K562 (cell line): ENCODE measurements around the gene STK36. TPM values are rescaled to one million over a fixed set of nuclear protein-coding genes. Genes with fewer than 3 reads are reported as not detected.

Source experiments
- ATAC-seq: fragments of 200-7000 bp; cut with Tn5 transposase; 3 replicates; pipeline ENCODE4 v1.9.1; 2020; ENCODE audit warnings: moderate library complexity
- BruUV-seq: library from RNA; stranded (reverse); fragments of 400-500 nt; replicated peaks from 2 replicates; lab custom pipeline; 2021; lab: Mats Ljungman, UMichigan
- CTCF ChIA-PET: fragments of 300-600 bp; formaldehyde crosslinking; extraction: SDS; loops from one replicate; lab custom pipeline; 2021; ENCODE audit warnings: low intra/inter-chr PET ratio; lab: Yijun Ruan, JAX
- POLR2A ChIA-PET: fragments of 300-600, 350-650 bp; sonication (Branson Sonifier 250); formaldehyde crosslinking; extraction: SDS; loops from one replicate; lab custom pipeline; 2021; ENCODE audit warnings: antibody characterized with exemption, inconsistent platforms; lab: Yijun Ruan, JAX
- DNase-seq, 4 experiments: peaks; one replicate each; pipeline versions ENCODE4 v3.0.0 to v3.0.0-alpha.2; 2011 to 2018; ENCODE audit warnings: low spot score in 3 of 4, mixed read lengths in 3 of 4; ENCODE audit errors: extremely low read depth in 1 of 4
- FAIRE-seq: peaks from 2 replicates; lab custom pipeline; 2011; peaks lifted over from hg19 to GRCh38; lab: Jason Lieb, UNC
- H2AFZ ChIP-seq: 2 replicates; pipeline ENCODE4 v1.6.0; 2011; ENCODE audit warnings: low read depth, low read length, control low read depth, inconsistent platforms
- H3K27ac ChIP-seq: fragments of 200-600 bp; 3 replicates; pipeline ENCODE4 v1.8.0; 2011; ENCODE audit warnings: low read depth, mild to moderate bottlenecking, control low read depth, inconsistent platforms, low read length, moderate library complexity, mixed read lengths; ENCODE audit errors: extremely low read depth
- H3K27me3 ChIP-seq, 2 experiments: fragments of 300-600 bp in 1 of 2; 2 replicates in 1 of 2; 3 replicates in 1 of 2; pipeline versions ENCODE4 v1.6.0 to v1.8.0; 2011; ENCODE audit warnings: inconsistent platforms in 2 of 2, low read length in 2 of 2, mild to moderate bottlenecking in 1 of 2, mixed read lengths in 1 of 2, moderate library complexity in 1 of 2; ENCODE audit not compliant: control insufficient read depth in 2 of 2, insufficient read depth in 2 of 2
- H3K36me3 ChIP-seq: fragments of 300-600 bp; 3 replicates; pipeline ENCODE4 v1.8.0; 2011; ENCODE audit warnings: mild to moderate bottlenecking, low read length, inconsistent platforms; ENCODE audit not compliant: control insufficient read depth, insufficient read depth
- H3K4me1 ChIP-seq, 2 experiments: fragments of 200-600 bp in 1 of 2; replicated peaks in 1 of 2; 2 replicates in 1 of 2; 3 replicates in 1 of 2; pipeline versions ENCODE4 v1.5.1 to v1.8.0; 2011; ENCODE audit warnings: inconsistent platforms in 2 of 2, low read length in 2 of 2, mild to moderate bottlenecking in 1 of 2, mixed read lengths in 1 of 2, moderate library complexity in 1 of 2; ENCODE audit not compliant: control insufficient read depth in 2 of 2, insufficient read depth in 2 of 2
- H3K4me2 ChIP-seq: 2 replicates; pipeline ENCODE4 v1.6.1; 2011; ENCODE audit warnings: low read length, control low read depth, inconsistent platforms, mixed read lengths; ENCODE audit not compliant: insufficient read depth
- H3K4me3 ChIP-seq: fragments of 200-600 bp; sonication (generic), shearing (Covaris generic); 2 replicates; pipeline ENCODE4 v1.5.1; 2016; ENCODE audit warnings: control low read depth, inconsistent platforms
- H3K79me2 ChIP-seq: fragments of 200-600 bp; 3 replicates; pipeline ENCODE4 v1.8.0; 2011; ENCODE audit warnings: low read length, inconsistent platforms; ENCODE audit not compliant: control insufficient read depth, insufficient read depth
- H3K9ac ChIP-seq, 2 experiments: 2 replicates each; pipeline versions ENCODE4 v1.6.0 to v1.6.1; 2011; ENCODE audit warnings: low read depth in 2 of 2, low read length in 2 of 2, control low read depth in 1 of 2, inconsistent platforms in 1 of 2, mild to moderate bottlenecking in 1 of 2, mixed read lengths in 1 of 2; ENCODE audit not compliant: insufficient read depth in 1 of 2
- H3K9me1 ChIP-seq: one replicate; pipeline ENCODE4 v1.6.0; 2011; ENCODE audit warnings: inconsistent platforms, mild to moderate bottlenecking, low read length, moderate library complexity; ENCODE audit not compliant: control insufficient read depth, insufficient read depth
- H3K9me3 ChIP-seq: replicated peaks from 2 replicates; pipeline ENCODE4 v1.5.1; 2011; ENCODE audit warnings: low read depth, low read length, inconsistent platforms; ENCODE audit not compliant: control insufficient read depth, insufficient read depth
- H4K20me1 ChIP-seq: replicated peaks from 2 replicates; pipeline ENCODE4 v1.6.1; 2011; ENCODE audit warnings: low read length, inconsistent platforms, mixed read lengths; ENCODE audit not compliant: control insufficient read depth, insufficient read depth
- POLR2A ChIP-seq: fragments of 450-650 bp; conservative IDR thresholded peaks from 2 replicates; pipeline ENCODE4 v1.6.1; 2016
- ZNF253 ChIP-seq: fragments of 250-450 bp; sonication (Bioruptor Pico); conservative IDR thresholded peaks from 2 replicates; pipeline ENCODE4 v1.6.1; 2021; ENCODE audit warnings: mild to moderate bottlenecking
- WGBS: fragments of 100-300 bp; shearing (Covaris generic); methylation state at CpG from one replicate; pipeline ENCODE4 v1.1.6; 2016; ENCODE audit warnings: low coverage, mixed read lengths; ENCODE audit not compliant: insufficient coverage; ENCODE audit errors: missing lambda C conversion rate; 5-methylcytosine and 5-hydroxymethylcytosine counted together
- in situ Hi-C: fragments of 300-500 bp; cut with MboI; formaldehyde crosslinking; loops from 4 replicates; pipeline ENCODE4 v1.15.0; 2018; ENCODE audit warnings: inconsistent platforms, mixed read lengths
- intact Hi-C: fragments of 100-400 bp; cut with micrococcal nuclease; formaldehyde crosslinking; loops from 2 replicates; pipeline ENCODE4 v1.14.2; 2022
- polyA plus RNA-seq, 8 experiments: library from polyadenylated mRNA; depleted of rRNA in 4 of 8; stranded (reverse) in 5 of 8; unstranded in 3 of 8; fragments of >200 nt; fragmentation: Nextera tagmentation in 2 of 8; fragmentation: Illumina TruSeq in 1 of 8; extraction: Ambion mirVana in 2 of 8; extraction: Trizol in 1 of 8; gene quantifications; 2 replicates each; pipeline versions ENCODE4 v1.2.1 to v1.2.3, GENCODE V29; 2011 to 2014; ENCODE audit warnings: inconsistent platforms in 1 of 8, missing spikeins in 1 of 8
- total RNA-seq, 7 experiments: library from RNA; depleted of rRNA in 6 of 7; stranded (reverse); fragments of >200 nt in 6 of 7; fragmentation: Illumina TruSeq in 2 of 7; extraction: Trizol in 2 of 7; gene quantifications; 2 replicates each; pipeline versions ENCODE4 v1.2.1 to v1.2.3, GENCODE V29; 2011 to 2021; ENCODE audit warnings: low replicate concordance in 1 of 7
- TF ChIP-seq, protein P1 (sequence below): fragments of 200-600 bp; sonication (generic); IDR thresholded peaks from one replicate; pipeline ENCODE4 v1.6.1; 2012; ENCODE audit warnings: mild to moderate bottlenecking, low read depth, low read length, inconsistent platforms
- TF ChIP-seq, protein P2 (sequence below): sonication (generic); formaldehyde crosslinking; IDR thresholded peaks from 2 replicates; pipeline ENCODE4 v1.8.1; 2022; ENCODE audit warnings: missing genetic modification reagents
- TF ChIP-seq, protein P3 (sequence below): sonication (generic); formaldehyde crosslinking; IDR thresholded peaks from 2 replicates; pipeline ENCODE4 v1.8.0; 2022; ENCODE audit warnings: mild to moderate bottlenecking, missing genetic modification reagents

The STK36 gene
- total and polyA plus RNA-seq, 9 of the 15 experiments (the other 6 are each of a cell fraction or from before 2014, with no cell fraction given): 3.5 to 12.4 (median 6.7) TPM

DNA sequence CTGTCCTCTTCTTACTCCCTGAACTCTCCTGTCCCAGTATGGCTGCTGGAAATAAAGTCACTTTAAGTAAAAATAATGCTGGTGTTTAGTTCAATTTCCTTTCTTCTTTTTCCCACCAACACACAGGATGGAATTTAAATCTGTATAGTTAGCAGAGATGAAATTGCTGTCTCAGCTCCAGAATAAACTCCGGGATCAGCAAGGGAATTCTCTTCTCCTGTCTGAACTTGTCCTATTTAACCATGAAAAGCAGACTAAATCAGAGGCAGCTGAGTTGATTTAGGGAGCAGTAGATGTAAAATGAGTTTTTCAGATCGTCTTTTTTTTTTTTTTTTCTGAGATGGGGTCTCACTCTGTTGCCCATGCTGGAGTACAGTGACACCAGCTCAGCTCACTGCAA lies 64.6 kb downstream of the STK36 start:
- no peak overlapping the region for H3K27ac ChIP-seq
- H4K20me1 ChIP-seq: peaks cover 12% of the 10 kb centered on the region; the same call in 1 of the 2 replicates
- FAIRE-seq (no peak), ATAC-seq (no peak), DNase-seq (no peak)
- H3K79me2 ChIP-seq: peaks cover 16% of the 10 kb centered on the region; the same call in 2 of the 3 replicates
- CTCF ChIA-PET: no interaction called here
- H3K9me1 ChIP-seq: no peaks in the 10 kb centered on the region
- intact Hi-C loops: no loop called here
- no peak overlapping the region for H3K4me3 ChIP-seq
- H3K4me2 ChIP-seq: no peak overlapping the region
- no peak overlapping the region for H3K9ac ChIP-seq
- POLR2A ChIA-PET: interaction anchor here (0.5 to 1.5 kb wide), 3 partner anchors 15 to 74 kb away, joined by 3 to 5 read pairs (median 4); no protein-coding TSS in a partner anchor
- 61% methylated on average over 2 of the region's 2 CpGs for whole genome bisulfite sequencing
- H3K4me1 ChIP-seq: peaks cover 0 to 4% of the 10 kb centered on the region in 2 experiments; a peak in 3 of 5 replicates
- no peak overlapping the region for H2AFZ ChIP-seq
- peaks cover 55% of the 10 kb centered on the region; the same call in 2 of the 3 replicates for H3K36me3 ChIP-seq
- BruUV-seq: no TSS peak
- no peaks in the 10 kb centered on the region for H3K27me3 ChIP-seq
- in situ Hi-C loops: no loop called here
- H3K9me3 ChIP-seq: no peaks in the 10 kb centered on the region
- TF ChIP-seq, protein P1, sequence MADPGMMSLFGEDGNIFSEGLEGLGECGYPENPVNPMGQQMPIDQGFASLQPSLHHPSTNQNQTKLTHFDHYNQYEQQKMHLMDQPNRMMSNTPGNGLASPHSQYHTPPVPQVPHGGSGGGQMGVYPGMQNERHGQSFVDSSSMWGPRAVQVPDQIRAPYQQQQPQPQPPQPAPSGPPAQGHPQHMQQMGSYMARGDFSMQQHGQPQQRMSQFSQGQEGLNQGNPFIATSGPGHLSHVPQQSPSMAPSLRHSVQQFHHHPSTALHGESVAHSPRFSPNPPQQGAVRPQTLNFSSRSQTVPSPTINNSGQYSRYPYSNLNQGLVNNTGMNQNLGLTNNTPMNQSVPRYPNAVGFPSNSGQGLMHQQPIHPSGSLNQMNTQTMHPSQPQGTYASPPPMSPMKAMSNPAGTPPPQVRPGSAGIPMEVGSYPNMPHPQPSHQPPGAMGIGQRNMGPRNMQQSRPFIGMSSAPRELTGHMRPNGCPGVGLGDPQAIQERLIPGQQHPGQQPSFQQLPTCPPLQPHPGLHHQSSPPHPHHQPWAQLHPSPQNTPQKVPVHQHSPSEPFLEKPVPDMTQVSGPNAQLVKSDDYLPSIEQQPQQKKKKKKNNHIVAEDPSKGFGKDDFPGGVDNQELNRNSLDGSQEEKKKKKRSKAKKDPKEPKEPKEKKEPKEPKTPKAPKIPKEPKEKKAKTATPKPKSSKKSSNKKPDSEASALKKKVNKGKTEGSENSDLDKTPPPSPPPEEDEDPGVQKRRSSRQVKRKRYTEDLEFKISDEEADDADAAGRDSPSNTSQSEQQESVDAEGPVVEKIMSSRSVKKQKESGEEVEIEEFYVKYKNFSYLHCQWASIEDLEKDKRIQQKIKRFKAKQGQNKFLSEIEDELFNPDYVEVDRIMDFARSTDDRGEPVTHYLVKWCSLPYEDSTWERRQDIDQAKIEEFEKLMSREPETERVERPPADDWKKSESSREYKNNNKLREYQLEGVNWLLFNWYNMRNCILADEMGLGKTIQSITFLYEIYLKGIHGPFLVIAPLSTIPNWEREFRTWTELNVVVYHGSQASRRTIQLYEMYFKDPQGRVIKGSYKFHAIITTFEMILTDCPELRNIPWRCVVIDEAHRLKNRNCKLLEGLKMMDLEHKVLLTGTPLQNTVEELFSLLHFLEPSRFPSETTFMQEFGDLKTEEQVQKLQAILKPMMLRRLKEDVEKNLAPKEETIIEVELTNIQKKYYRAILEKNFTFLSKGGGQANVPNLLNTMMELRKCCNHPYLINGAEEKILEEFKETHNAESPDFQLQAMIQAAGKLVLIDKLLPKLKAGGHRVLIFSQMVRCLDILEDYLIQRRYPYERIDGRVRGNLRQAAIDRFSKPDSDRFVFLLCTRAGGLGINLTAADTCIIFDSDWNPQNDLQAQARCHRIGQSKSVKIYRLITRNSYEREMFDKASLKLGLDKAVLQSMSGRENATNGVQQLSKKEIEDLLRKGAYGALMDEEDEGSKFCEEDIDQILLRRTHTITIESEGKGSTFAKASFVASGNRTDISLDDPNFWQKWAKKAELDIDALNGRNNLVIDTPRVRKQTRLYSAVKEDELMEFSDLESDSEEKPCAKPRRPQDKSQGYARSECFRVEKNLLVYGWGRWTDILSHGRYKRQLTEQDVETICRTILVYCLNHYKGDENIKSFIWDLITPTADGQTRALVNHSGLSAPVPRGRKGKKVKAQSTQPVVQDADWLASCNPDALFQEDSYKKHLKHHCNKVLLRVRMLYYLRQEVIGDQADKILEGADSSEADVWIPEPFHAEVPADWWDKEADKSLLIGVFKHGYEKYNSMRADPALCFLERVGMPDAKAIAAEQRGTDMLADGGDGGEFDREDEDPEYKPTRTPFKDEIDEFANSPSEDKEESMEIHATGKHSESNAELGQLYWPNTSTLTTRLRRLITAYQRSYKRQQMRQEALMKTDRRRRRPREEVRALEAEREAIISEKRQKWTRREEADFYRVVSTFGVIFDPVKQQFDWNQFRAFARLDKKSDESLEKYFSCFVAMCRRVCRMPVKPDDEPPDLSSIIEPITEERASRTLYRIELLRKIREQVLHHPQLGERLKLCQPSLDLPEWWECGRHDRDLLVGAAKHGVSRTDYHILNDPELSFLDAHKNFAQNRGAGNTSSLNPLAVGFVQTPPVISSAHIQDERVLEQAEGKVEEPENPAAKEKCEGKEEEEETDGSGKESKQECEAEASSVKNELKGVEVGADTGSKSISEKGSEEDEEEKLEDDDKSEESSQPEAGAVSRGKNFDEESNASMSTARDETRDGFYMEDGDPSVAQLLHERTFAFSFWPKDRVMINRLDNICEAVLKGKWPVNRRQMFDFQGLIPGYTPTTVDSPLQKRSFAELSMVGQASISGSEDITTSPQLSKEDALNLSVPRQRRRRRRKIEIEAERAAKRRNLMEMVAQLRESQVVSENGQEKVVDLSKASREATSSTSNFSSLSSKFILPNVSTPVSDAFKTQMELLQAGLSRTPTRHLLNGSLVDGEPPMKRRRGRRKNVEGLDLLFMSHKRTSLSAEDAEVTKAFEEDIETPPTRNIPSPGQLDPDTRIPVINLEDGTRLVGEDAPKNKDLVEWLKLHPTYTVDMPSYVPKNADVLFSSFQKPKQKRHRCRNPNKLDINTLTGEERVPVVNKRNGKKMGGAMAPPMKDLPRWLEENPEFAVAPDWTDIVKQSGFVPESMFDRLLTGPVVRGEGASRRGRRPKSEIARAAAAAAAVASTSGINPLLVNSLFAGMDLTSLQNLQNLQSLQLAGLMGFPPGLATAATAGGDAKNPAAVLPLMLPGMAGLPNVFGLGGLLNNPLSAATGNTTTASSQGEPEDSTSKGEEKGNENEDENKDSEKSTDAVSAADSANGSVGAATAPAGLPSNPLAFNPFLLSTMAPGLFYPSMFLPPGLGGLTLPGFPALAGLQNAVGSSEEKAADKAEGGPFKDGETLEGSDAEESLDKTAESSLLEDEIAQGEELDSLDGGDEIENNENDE: no peak
- TF ChIP-seq, protein P2, sequence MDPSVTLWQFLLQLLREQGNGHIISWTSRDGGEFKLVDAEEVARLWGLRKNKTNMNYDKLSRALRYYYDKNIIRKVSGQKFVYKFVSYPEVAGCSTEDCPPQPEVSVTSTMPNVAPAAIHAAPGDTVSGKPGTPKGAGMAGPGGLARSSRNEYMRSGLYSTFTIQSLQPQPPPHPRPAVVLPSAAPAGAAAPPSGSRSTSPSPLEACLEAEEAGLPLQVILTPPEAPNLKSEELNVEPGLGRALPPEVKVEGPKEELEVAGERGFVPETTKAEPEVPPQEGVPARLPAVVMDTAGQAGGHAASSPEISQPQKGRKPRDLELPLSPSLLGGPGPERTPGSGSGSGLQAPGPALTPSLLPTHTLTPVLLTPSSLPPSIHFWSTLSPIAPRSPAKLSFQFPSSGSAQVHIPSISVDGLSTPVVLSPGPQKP: no peak
- TF ChIP-seq ZNF253 (CRISPR knock-in tag) (no peak), POLR2A (no peak)
- TF ChIP-seq, protein P3, sequence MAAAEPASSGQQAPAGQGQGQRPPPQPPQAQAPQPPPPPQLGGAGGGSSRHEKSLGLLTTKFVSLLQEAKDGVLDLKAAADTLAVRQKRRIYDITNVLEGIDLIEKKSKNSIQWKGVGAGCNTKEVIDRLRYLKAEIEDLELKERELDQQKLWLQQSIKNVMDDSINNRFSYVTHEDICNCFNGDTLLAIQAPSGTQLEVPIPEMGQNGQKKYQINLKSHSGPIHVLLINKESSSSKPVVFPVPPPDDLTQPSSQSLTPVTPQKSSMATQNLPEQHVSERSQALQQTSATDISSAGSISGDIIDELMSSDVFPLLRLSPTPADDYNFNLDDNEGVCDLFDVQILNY (CRISPR knock-in tag): no peak
